Measurements from ENCODE around the gene ADAMTS17. TPM values are rescaled to one million over a fixed set of nuclear protein-coding genes. Genes with fewer than 3 reads are reported as not detected.

Gene ADAMTS17
- total RNA-seq, 1 experiment from 2014 or later = 7.7 TPM

- no TSS peak for BruUV-seq (replicated peaks)
- Mint-ChIP-seq H3K36me3 (ENCODE audit: insufficient read depth, unreplicated experiment) (no peaks in the 10 kb centered on the region), H3K9me3 (ENCODE audit: unreplicated experiment) (no peaks in the 10 kb centered on the region)
These were observed 169.3 kb downstream of the ADAMTS17 start for GRCh38 chr15:100172356-100173024.

DNA sequence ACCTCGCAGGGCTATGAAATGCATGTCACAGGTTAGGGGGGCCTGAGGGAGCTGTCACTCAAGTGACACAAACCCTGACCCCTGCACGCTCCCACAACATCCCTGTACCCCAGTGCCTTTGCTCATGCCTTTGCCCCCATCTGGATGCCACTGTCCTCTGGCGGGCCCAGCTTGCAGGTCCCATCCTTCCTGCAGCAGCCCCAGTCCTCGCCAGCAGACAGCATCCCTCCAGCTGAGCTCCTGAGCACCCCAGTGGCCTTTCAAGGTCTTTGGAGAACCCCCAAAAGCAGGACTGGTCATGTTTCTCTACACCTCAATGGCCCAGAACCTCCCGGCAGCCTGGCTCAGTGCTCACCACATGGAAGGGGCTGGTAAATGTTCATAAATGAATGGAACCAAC, 170.4 kb downstream of the ADAMTS17 start:
- TF ChIP-seq CTCF (IDR thresholded peaks at IDR 0.05; ENCODE audit: unreplicated experiment) = no peak
- intact Hi-C loops (cut with micrococcal nuclease) = no loop called here

More at GRCh38 chr15:100172356-100173024, 169.3 kb downstream of the ADAMTS17 start:
- TF ChIP-seq CTCF (IDR thresholded peaks at IDR 0.05; ENCODE audit: unreplicated experiment) = no peak
- POLR2A ChIA-PET = no interaction called here
- intact Hi-C loops (cut with micrococcal nuclease) = no loop called here
- DNase-seq (ENCODE audit: unreplicated experiment) = no peak
- H3K27ac Mint-ChIP-seq (ENCODE audit: low read depth, unreplicated experiment) = no peak overlapping the region
- no peaks in the 10 kb centered on the region for H3K27me3 Mint-ChIP-seq (ENCODE audit: insufficient read depth, unreplicated experiment)
- peaks cover 9% of the 10 kb centered on the region for H3K4me1 Mint-ChIP-seq (ENCODE audit: insufficient read depth, unreplicated experiment)
- H3K4me3 Mint-ChIP-seq (ENCODE audit: unreplicated experiment) = no peak overlapping the region
- CTCF ChIA-PET = interaction anchor here (0.6 kb wide), 1 partner anchor 9 kb away, joined by 3 read pairs; no protein-coding TSS in a partner anchor

GRCh38 chr15:100170291-100171210, 171.2 kb downstream of the ADAMTS17 start:
- Mint-ChIP-seq H3K36me3 (ENCODE audit: insufficient read depth, unreplicated experiment) (no peaks in the 10 kb centered on the region), H3K4me3 (ENCODE audit: unreplicated experiment) (no peak overlapping the region), H3K27ac (ENCODE audit: low read depth, unreplicated experiment) (no peak overlapping the region), H3K9me3 (ENCODE audit: unreplicated experiment) (no peaks in the 10 kb centered on the region), H3K27me3 (ENCODE audit: insufficient read depth, unreplicated experiment) (no peaks in the 10 kb centered on the region), H3K4me1 (ENCODE audit: insufficient read depth, unreplicated experiment) (peaks cover 2% of the 10 kb centered on the region)
- DNase-seq (ENCODE audit: unreplicated experiment) = no peak
- BruUV-seq (replicated peaks) = no TSS peak
- POLR2A ChIA-PET = no interaction called here
- no peak for TF ChIP-seq CTCF (IDR thresholded peaks at IDR 0.05; ENCODE audit: unreplicated experiment)
- intact Hi-C loops (cut with micrococcal nuclease) = no loop called here
- CTCF ChIA-PET = interaction anchor here (0.6 kb wide), 1 partner anchor 214 kb away, joined by 5 read pairs; no protein-coding TSS in a partner anchor

More for the DNA sequence above, 170.4 kb downstream of the ADAMTS17 start:
- DNase-seq (ENCODE audit: unreplicated experiment) = no peak
- Mint-ChIP-seq H3K27me3 (ENCODE audit: insufficient read depth, unreplicated experiment) (no peaks in the 10 kb centered on the region), H3K36me3 (ENCODE audit: insufficient read depth, unreplicated experiment) (no peaks in the 10 kb centered on the region), H3K27ac (ENCODE audit: low read depth, unreplicated experiment) (no peak overlapping the region), H3K9me3 (ENCODE audit: unreplicated experiment) (no peaks in the 10 kb centered on the region), H3K4me1 (ENCODE audit: insufficient read depth, unreplicated experiment) (peaks cover 9% of the 10 kb centered on the region), H3K4me3 (ENCODE audit: unreplicated experiment) (no peak overlapping the region)
- ChIA-PET CTCF (no interaction called here), POLR2A (no interaction called here)
- no TSS peak for BruUV-seq (replicated peaks)

DNA sequence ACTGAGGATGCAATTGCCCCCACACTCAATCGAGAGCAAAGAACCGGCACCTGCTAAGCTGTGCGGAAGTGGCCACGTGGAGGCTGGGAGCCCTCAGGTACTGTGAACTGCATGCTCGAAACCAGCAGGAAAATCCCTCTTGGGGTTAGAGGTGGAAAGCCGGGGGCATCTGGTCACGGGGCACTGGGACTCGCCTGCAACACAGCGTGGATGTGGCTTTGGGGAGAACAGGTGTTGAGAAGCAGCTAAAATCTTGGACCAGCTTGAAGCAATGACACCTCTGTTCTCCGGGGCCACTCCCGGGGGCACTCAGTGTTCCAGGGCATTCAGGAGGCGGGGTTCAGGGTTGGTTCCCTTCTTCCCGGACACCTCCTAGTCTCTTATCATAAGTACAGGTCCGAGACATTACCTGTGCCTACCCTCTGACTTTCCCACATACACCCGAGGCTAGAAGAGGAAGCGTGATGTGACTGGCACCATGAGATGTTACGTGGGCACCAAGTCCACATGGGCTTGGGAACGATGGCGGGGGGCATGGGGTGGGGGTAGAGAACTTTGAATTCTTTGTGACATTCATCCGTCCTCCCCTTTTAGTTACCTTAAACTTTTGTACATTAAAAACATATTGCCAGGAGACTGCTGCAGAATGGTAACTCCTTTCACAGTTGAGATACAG, 172.0 kb downstream of the ADAMTS17 start:
- H3K9me3 Mint-ChIP-seq (ENCODE audit: unreplicated experiment) = no peaks in the 10 kb centered on the region
- no TSS peak for BruUV-seq (replicated peaks)
- H3K27ac Mint-ChIP-seq (ENCODE audit: low read depth, unreplicated experiment) = no peak overlapping the region
- H3K4me3 Mint-ChIP-seq (ENCODE audit: unreplicated experiment) = no peak overlapping the region
- CTCF ChIA-PET = no interaction called here
- no peak for DNase-seq (ENCODE audit: unreplicated experiment)
- H3K27me3 Mint-ChIP-seq (ENCODE audit: insufficient read depth, unreplicated experiment) = no peaks in the 10 kb centered on the region
- no peaks in the 10 kb centered on the region for H3K4me1 Mint-ChIP-seq (ENCODE audit: insufficient read depth, unreplicated experiment)
- intact Hi-C loops (cut with micrococcal nuclease) = no loop called here
- H3K36me3 Mint-ChIP-seq (ENCODE audit: insufficient read depth, unreplicated experiment) = no peaks in the 10 kb centered on the region
- TF ChIP-seq CTCF (IDR thresholded peaks at IDR 0.05; ENCODE audit: unreplicated experiment) = no peak
- POLR2A ChIA-PET = no interaction called here

Measured in MCF 10A (cell line).